RWPE2 (cell line): Measurements from ENCODE around the gene UGGT2.

Source experiments
- ATAC-seq: fragments of 200-7000 bp; cut with Tn5 transposase; 3 replicates; pipeline ENCODE4 v1.9.1; 2021; ENCODE audit warnings: low read depth
- DNase-seq: peaks from one replicate; pipeline ENCODE4 v3.0.0-alpha.2; 2020; ENCODE audit warnings: low spot score
- H3K27ac ChIP-seq: fragments of 450-650 bp; 2 replicates; pipeline ENCODE4 v1.5.1; 2017; ENCODE audit warnings: mild to moderate bottlenecking; ENCODE audit not compliant: poor library complexity, severe bottlenecking
- H3K27me3 ChIP-seq: fragments of 250-450 bp; sonication (Bioruptor Pico); 2 replicates; pipeline ENCODE4 v1.5.1; 2021; ENCODE audit warnings: mild to moderate bottlenecking, moderate library complexity; ENCODE audit not compliant: insufficient read depth, poor library complexity, severe bottlenecking
- H3K36me3 ChIP-seq: fragments of 250-450 bp; sonication (Bioruptor Pico); 2 replicates; pipeline ENCODE4 v1.5.1; 2020; ENCODE audit warnings: low read depth, mild to moderate bottlenecking, moderate library complexity
- H3K4me1 ChIP-seq: fragments of 250-450 bp; sonication (Bioruptor Pico); 2 replicates; pipeline ENCODE4 v1.5.1; 2021; ENCODE audit warnings: mild to moderate bottlenecking, moderate library complexity; ENCODE audit not compliant: insufficient read depth, poor library complexity, severe bottlenecking
- H3K4me3 ChIP-seq: fragments of 250-450 bp; sonication (Bioruptor Pico); 2 replicates; pipeline ENCODE4 v1.5.1; 2021; ENCODE audit warnings: mild to moderate bottlenecking, moderate library complexity; ENCODE audit not compliant: severe bottlenecking
- H3K9me3 ChIP-seq: fragments of 250-450 bp; sonication (Bioruptor Pico); 2 replicates; pipeline ENCODE4 v1.5.1; 2021; ENCODE audit warnings: mild to moderate bottlenecking, moderate library complexity; ENCODE audit not compliant: severe bottlenecking
- TF ChIP-seq, protein P1 (sequence below): fragments of 450-650 bp; IDR thresholded peaks from one replicate; pipeline ENCODE4 v1.5.1; 2017; ENCODE audit warnings: mild to moderate bottlenecking, moderate library complexity; ENCODE audit not compliant: poor library complexity, severe bottlenecking

The UGGT2 gene

DNA sequence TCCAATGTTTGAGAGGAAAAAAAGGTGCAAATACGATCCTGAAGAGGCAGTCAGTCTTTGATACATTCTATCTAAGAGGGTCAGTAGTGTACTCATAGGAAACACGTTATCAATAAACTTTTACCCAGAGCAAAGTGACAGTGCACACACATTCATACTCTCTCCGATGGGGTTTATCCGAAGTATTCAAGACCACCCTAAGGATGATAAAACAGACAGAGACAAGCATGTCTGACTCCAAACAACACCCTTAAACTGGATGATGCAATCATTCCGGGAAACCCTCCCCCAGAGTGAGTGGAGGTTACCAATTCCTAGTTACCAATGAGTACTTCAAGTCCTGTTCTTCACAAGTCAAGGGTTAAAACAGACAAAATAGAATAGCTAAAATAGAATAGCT is 297.1 kb downstream of the UGGT2 start:
- H3K36me3 ChIP-seq = peaks cover 16% of the 10 kb centered on the region
- TF ChIP-seq, protein P1, sequence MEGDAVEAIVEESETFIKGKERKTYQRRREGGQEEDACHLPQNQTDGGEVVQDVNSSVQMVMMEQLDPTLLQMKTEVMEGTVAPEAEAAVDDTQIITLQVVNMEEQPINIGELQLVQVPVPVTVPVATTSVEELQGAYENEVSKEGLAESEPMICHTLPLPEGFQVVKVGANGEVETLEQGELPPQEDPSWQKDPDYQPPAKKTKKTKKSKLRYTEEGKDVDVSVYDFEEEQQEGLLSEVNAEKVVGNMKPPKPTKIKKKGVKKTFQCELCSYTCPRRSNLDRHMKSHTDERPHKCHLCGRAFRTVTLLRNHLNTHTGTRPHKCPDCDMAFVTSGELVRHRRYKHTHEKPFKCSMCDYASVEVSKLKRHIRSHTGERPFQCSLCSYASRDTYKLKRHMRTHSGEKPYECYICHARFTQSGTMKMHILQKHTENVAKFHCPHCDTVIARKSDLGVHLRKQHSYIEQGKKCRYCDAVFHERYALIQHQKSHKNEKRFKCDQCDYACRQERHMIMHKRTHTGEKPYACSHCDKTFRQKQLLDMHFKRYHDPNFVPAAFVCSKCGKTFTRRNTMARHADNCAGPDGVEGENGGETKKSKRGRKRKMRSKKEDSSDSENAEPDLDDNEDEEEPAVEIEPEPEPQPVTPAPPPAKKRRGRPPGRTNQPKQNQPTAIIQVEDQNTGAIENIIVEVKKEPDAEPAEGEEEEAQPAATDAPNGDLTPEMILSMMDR = no peak
- no peak for DNase-seq
- H3K4me1 ChIP-seq = no peaks in the 10 kb centered on the region
- no peaks in the 10 kb centered on the region for H3K9me3 ChIP-seq
- H3K27ac ChIP-seq = no peak overlapping the region
- no peaks in the 10 kb centered on the region for H3K27me3 ChIP-seq
- no peak overlapping the region for H3K4me3 ChIP-seq
- ATAC-seq = no peak

DNA sequence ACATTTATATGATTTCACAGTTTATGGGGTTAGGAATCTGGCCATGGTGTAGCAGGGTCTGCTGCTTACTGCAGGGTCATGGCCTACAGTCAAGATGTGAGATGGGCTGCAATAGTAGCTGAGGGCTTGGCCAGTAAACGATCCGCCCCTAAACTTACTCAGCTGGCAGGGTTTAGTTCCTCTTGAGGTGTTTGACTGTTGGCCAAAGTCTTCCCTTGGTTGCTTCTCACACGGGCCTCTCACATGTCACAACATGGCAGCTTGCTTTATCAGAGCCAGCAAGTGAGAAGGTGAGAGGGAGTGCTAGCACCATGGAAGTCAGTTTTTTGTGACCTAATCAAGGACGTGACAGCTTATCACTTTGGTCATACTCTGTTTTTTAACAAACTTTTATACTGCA is 299.1 kb downstream of the UGGT2 start:
- ATAC-seq = no peak
- no peaks in the 10 kb centered on the region for H3K27me3 ChIP-seq
- TF ChIP-seq, protein P1 = no peak
- no peaks in the 10 kb centered on the region for H3K9me3 ChIP-seq
- no peaks in the 10 kb centered on the region; the same call in none of the 2 replicates for H3K36me3 ChIP-seq
- H3K4me3 ChIP-seq = no peak overlapping the region
- no peak for DNase-seq
- H3K27ac ChIP-seq = no peak overlapping the region
- no peaks in the 10 kb centered on the region for H3K4me1 ChIP-seq

DNA sequence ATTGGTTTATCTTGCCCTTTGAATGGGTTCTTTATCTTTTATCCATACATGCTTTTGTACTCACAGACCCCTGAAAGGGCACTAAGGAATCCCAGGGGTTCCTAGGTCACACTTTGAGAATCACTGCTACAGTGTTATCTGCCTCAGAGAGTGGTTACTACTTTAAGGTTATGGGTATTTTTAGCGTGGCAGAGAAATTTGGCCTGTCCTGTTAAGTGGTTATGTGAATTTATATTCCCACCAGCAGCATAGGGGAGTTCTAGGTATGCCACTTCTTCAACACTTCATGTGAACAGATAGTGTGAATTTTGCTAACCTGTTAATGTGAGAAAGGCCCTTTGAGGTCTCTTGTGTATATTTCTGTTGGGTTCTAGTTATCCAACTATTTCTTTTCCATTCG is 300.5 kb downstream of the UGGT2 start:
- Histone ChIP-seq H3K27me3 (no peaks in the 10 kb centered on the region), H3K4me3 (no peak overlapping the region), H3K4me1 (peaks cover 8% of the 10 kb centered on the region), H3K36me3 (no peaks in the 10 kb centered on the region; the same call in 1 of the 2 replicates), H3K27ac (no peak overlapping the region), H3K9me3 (no peaks in the 10 kb centered on the region)
- no peak for ATAC-seq
- TF ChIP-seq, protein P1 = no peak
- DNase-seq = no peak
